KBM-7 (cell line): Measurements from ENCODE around the gene SPACA7.
"Not testable (repeated sequence)": the region's sequence is repeated elsewhere in the genome, so short reads cannot be mapped to it uniquely, and the experiment has no call there.

Experiments used
- DNase-seq: peaks from one replicate; pipeline ENCODE4 v3.0.0-alpha.2; 2015
- in situ Hi-C: fragments of 300-500 bp; cut with MboI; formaldehyde crosslinking; loops from 2 replicates; pipeline ENCODE4 v1.14.3; 2020; ENCODE audit warnings: low sequenced_read_pairs, low pct_unique_long_range_greater_than_20kb, mixed read lengths

SPACA7 gene

DNA sequence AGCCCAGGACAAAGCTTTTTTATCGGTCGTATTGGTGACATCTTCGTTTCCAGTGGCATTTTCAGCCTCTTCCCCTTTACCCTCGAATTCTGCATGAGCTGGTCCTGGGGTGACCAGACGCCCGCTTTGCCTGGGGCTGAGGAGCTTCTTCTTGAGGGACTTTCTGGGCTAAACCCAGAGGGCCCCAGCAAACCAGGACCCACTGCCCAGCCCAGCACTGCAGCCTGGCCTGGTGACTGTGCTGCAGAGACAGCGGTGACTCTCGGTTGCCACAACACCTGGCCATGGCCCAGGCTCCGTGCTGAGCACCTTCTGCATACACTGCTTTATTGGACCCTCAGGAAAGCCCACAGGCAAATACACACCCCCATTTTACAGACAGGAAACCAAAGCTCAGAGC is 21.0 kb downstream of the SPACA7 start:
- in situ Hi-C loops, result loop anchor here (5.0 kb wide), 1 partner anchor 1445 kb away; no protein-coding TSS in a partner anchor
- no peak for DNase-seq

DNA sequence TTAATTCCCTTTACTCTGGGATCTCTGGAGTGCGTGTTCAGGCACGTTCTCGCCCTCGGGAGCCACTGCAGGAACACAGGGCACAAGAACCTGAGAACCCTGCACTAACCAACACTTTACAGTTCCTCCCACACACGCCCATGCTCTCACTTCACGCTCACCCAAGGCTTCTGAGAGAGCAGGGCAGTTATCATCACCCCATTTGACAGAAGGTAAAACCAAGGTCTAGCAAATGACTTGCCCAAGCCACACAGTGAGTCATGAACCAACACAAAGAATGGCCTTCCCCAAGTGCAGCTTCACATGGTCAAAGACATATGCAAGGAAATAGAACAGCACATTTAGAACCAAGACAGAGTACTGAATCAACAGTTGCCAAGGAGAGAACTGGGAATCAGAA is 22.2 kb downstream of the SPACA7 start:
- not testable (repeated sequence) for DNase-seq
- in situ Hi-C loops, result loop anchor here (5.0 kb wide), 1 partner anchor 1446 kb away; no protein-coding TSS in a partner anchor

GRCh38 chr13:112409828-112410227 is 33.7 kb downstream of the SPACA7 start:
- DNase-seq, in situ Hi-C loops: not testable (repeated sequence)

- in situ Hi-C loops, result no loop called here
These were observed 40.5 kb downstream of the SPACA7 start for GRCh38 chr13:112416647-112417046.

DNA sequence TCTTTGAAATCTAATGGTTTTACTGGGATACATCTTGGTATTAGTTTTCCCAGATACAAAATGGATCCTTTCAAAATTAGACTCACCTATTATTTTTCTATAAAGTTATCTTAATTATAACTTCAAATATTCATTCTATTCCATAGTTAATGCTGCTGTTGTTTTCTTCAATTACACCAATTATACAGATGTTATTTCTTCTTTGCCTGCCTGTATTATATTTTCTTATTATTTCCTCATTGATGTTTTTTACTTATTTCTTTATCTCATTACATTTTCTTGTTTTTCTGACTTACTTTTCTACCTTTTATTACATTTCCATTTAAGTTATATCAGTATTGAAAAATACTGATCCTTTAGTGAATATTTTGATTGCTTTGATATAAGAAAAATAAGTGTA is 40.9 kb downstream of the SPACA7 start:
- in situ Hi-C loops, result no loop called here
- DNase-seq, result no peak

More at GRCh38 chr13:112416647-112417046, 40.5 kb downstream of the SPACA7 start:
- DNase-seq, result no peak

GRCh38 chr13:112424098-112424497 is 47.9 kb downstream of the SPACA7 start:
- no peak for DNase-seq
- in situ Hi-C loops, result no loop called here

DNA sequence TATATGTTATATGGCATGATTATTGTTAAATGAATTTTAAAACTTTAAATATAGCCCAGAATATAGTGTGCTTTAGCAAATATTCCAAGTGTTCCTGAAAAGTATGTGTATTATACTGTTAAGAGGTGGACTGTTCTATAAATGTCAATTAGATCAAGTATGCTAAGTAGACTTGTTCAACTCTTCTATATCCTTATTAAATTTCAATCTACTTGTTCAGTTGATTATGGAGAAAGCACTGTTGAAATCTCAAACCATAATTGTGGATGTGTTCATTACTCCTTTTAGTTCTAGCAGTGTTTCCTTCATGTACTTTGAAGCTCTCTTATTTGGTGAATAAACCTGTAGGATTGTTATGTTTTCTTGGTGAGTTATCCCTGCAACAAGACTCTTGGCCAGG is 52.5 kb downstream of the SPACA7 start:
- no peak for DNase-seq
- in situ Hi-C loops, result no loop called here

DNA sequence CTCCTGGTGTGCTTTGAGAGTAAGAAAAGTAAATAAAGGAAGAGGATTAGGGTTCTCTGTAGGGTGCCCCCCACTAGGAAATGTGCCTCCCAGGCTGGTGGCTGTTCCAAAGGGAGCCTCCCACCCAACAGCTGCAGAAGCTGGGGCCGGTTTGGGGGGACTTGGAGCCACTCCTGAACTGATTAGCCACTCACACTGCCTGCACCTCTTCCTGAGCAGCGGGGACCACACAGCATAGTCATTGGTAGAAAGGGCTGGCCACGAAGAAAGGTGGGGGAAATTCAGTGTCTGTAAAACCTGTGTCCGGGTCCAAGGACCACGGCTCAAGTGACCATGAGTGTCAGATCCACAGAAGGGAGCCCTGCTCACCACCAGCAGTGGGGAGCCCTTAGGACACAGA is 55.6 kb downstream of the SPACA7 start:
- in situ Hi-C loops, result no loop called here
- no peak for DNase-seq

- in situ Hi-C loops, result not testable (repeated sequence)
These were observed 56.6 kb downstream of the SPACA7 start for GRCh38 chr13:112432734-112433133.

GRCh38 chr13:112433517-112433916 is 57.4 kb downstream of the SPACA7 start:
- in situ Hi-C loops, DNase-seq: not testable (repeated sequence)

More at GRCh38 chr13:112432734-112433133, 56.6 kb downstream of the SPACA7 start:
- not testable (repeated sequence) for DNase-seq

DNA sequence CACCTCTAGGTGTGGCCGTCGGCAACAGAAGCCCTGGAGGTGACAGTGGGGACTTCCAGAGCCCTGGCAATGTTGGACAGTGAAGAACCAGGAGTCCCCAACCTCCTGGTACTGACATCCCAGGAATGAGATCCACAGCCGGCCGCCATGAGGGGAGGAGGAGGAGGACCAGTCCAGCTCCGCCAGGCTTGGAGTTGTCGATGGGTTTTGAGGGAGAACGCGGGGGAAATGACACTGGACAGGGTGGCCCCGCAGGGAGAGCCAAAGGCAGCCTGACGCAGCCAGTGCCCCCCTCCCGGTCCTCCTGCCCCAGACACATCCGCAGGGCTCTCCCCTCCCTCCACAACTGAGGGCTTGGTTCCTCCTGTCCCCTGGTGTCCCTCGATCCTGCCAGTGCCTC is 57.9 kb downstream of the SPACA7 start:
- no peak for DNase-seq
- in situ Hi-C loops, result no loop called here

DNA sequence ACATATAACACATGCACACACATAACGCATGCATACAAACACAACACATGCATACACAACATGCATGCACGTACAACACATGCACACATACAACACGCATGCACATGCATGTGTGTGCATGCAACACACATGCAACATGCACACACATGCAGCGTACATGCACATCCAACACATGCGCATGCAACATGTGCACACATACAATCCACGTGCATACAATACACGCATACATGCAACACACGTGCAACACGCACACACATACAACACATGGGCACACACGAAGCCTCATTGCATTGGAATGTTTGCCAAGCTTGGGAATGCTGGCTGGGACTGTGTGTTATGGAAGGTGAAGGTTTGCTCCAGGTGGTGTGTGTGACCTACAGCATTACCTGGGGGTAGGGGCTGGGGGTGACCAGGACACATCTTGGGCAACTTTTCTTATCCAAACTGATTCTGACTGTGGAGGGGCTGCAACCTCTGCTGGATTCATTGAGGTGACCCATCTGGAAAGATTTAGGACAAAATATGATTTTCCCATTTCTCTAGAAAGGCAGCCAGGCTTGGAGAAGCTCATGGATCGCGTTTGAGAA is 58.9 kb downstream of the SPACA7 start:
- DNase-seq, result no peak
- in situ Hi-C loops, result no loop called here

DNA sequence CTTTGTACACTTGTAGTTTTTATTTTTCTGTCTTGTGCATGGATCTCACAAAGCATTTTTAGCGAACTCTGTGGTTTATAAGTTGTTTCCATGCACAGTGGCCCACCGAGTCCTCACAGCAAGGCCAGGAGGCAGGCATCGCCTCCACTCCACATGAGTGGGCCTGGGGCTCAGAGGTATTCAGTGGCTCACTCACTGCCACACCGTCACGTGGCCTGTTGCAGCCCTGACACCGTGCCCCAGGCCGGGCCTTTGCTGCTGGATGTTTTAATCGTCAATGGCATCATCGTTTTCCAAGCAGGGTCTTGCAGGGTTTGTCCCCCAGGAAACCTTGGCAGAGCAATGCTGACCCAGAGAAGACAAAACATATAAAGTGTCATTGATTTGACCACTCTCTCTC is 59.8 kb downstream of the SPACA7 start:
- in situ Hi-C loops, result no loop called here
- no peak for DNase-seq

DNA sequence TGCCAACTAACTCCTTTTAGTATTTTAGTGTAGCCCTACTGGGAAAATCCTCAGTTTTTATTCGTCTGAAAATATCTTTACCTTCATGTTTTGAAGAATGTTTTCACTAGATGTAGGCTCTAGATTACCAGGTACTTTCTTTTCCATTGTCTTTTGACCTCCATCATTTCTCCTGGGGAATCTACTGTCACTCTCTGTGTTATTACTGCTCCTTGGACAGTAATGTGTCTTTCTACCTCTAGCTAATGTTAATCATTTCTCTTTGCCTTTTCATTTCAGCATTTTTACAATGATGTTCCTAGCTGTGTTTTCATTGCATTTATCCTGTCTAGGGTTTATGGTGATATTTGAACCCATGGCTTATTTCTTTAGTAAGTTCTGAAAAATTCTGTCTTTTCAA is 61.9 kb downstream of the SPACA7 start:
- in situ Hi-C loops, result no loop called here
- no peak for DNase-seq

DNA sequence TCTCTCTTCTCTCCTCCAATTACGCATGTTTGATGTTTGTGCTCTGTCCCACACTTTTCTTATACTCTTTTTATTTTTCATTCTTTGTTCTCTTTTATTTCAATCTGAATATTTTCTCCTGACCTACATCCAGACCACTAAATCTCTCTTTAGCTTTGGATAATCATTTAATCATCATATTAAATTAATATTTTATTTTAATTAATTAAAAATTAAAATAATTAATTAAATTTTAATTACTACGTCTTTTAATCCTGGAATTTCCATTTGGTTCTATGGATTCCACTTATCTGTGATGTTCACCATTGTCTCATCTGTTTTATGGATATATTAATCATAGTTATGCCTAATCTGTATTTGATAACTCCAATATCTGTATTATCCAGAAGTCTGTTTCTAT is 62.4 kb downstream of the SPACA7 start:
- DNase-seq, result no peak
- in situ Hi-C loops, result no loop called here

GRCh38 chr13:112441226-112441625 is 65.1 kb downstream of the SPACA7 start:
- DNase-seq, result no peak
- in situ Hi-C loops, result no loop called here

DNA sequence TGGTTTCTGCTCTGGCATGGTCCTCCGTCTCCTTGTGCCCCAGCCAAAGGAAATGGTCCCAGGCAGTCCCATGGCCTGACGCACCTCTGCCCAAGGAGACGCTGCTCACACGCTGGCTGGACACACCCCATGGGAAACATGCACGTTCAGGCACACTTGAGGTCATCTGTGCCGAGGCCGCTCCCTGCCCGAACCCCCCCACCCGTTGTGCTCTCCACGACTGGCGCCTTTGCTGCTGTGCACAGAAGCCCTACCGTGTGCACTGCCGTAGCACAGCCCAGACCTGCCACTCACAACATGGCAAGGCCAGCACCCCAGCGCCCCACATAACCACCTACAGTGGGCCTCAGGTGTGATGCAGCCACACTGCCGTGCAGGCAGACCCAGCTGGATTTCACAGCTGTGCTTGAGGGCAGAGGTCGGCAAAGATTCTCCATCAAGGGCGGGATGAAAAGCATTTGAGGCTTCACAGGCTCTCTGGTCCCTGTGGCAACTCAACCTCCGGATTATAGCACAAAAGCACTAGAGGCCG is 65.7 kb downstream of the SPACA7 start:
- no peak for DNase-seq
- in situ Hi-C loops, result no loop called here

GRCh38 chr13:112442483-112443090 is 66.4 kb downstream of the SPACA7 start:
- in situ Hi-C loops, result no loop called here

DNA sequence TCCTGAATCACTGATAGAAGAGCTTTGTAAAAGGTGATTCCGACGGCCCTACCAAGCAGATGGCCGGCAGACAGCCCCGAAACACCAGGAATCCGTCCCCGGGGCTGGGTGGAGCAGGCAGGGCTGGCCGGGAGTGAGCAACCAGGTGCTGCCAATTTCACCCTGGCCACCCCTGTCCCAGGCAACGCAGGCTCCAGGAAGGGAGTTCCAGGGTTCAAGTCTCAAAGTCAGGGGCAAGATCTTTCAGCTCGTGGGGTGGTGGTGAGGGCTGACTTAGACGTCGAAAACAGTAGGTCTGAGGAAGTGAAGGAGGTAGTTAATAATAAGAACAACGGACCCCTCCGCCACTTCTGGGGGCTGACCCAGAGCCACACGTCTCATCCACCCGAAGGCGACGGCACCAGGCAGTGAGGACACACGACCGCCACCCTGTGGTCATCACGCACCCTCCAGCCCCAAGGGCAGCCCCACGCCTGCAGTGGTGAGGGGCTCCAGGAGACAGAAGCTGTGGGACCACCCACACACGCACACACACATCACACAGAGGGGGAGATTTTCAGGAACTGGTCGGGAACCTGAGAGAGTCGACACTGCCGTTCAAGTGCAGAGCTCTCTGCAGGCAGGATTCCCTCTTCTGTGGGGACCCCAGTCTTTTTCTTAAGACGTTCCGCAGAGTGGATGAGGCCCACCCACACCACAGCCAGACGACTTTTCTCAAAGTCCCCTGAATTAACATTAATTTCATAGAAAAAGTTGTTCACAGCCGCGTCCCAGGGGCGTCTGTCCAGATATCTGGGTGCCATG is 67.2 kb downstream of the SPACA7 start:
- DNase-seq, result peak; percentile 18
- in situ Hi-C loops, result no loop called here

More at GRCh38 chr13:112442483-112443090, 66.4 kb downstream of the SPACA7 start:
- peak; percentile 9 for DNase-seq

- in situ Hi-C loops, result no loop called here
These were observed 67.8 kb downstream of the SPACA7 start for GRCh38 chr13:112443995-112444311.

More at GRCh38 chr13:112443995-112444311, 67.8 kb downstream of the SPACA7 start:
- DNase-seq, result peak; percentile 65
